Stimulated activated CD8-positive, alpha-beta memory T cell treated with anti-CD3 and anti-CD28 coated beads, Interleukin-15, amount 100 ng/mL, for 48 hours (primary cell): ENCODE results near the gene SECISBP2.

Source experiments
- DNase-seq, 2 donors: peaks; one replicate each; pipeline ENCODE4 v3.0.0-alpha.2; 2020; ENCODE audit warnings: low read depth in 2 of 2

The SECISBP2 gene

GRCh38 chr9:89408628-89409101 lies 90.4 kb downstream of the SECISBP2 start:
- DNase-seq = no peak
